ENCODE measurements around the gene CLTCL1.

Gene CLTCL1

DNA sequence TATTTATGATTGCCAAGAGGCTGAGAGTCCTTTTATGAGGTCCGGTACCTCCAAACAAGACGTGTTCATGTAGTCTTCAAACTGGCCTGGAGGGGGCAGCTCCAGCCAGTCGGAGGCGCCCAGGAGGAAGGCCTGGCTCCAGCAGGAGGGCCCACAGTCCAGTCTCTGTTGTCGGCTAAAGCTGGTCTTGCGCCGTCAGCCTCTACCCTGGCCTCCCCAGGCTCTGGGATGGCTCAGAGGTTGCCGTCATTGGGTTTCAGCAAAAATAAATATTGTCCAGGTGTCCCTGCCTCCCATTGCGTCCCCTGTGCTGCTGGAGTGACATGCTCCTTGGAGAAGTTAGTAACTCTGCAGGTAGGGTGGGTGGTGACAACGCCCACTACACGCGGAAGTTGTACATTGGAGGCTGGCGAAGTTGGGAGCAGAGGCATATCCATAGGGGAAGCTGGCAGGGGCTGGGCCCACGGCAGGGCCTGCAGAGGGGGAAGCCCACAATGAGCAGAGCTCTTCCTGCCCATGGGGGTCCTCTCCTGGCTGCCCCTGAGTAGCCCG lies 111.9 kb downstream of the CLTCL1 start:
- peak overlapping the region; percentile 55 to 73 for H3K4me3 ChIP-seq (replicated peaks in 1 of 2; ENCODE audit: low read depth in 2 of 2, low read length in 2 of 2)
- peak; percentile 89 to 94 for DNase-seq (ENCODE audit: low read depth in 2 of 2)
- TF ChIP-seq, protein P1, sequence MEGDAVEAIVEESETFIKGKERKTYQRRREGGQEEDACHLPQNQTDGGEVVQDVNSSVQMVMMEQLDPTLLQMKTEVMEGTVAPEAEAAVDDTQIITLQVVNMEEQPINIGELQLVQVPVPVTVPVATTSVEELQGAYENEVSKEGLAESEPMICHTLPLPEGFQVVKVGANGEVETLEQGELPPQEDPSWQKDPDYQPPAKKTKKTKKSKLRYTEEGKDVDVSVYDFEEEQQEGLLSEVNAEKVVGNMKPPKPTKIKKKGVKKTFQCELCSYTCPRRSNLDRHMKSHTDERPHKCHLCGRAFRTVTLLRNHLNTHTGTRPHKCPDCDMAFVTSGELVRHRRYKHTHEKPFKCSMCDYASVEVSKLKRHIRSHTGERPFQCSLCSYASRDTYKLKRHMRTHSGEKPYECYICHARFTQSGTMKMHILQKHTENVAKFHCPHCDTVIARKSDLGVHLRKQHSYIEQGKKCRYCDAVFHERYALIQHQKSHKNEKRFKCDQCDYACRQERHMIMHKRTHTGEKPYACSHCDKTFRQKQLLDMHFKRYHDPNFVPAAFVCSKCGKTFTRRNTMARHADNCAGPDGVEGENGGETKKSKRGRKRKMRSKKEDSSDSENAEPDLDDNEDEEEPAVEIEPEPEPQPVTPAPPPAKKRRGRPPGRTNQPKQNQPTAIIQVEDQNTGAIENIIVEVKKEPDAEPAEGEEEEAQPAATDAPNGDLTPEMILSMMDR (IDR thresholded peaks at IDR 0.05; ENCODE audit: low read depth, low read length) = peak; percentile 71

GRCh38 chr22:19178657-19179496 lies 112.6 kb downstream of the CLTCL1 start, which contains the start of gene SLC25A1:
TSS of gene SLC25A1 (minus strand) at chr22:19178736. CDS start at chr22:19178673, 63 bp downstream.
- TF ChIP-seq, protein P1 (IDR thresholded peaks at IDR 0.05; ENCODE audit: low read depth, low read length) = no peak
- H3K4me3 ChIP-seq (replicated peaks in 1 of 2; ENCODE audit: low read depth in 2 of 2, low read length in 2 of 2) = peak within 1 kb of the TSS; percentile 55 to 73
- DNase-seq (ENCODE audit: low read depth in 2 of 2) = peak; percentile 85 to 93

GRCh38 chr22:19178065-19178656 lies 113.4 kb downstream of the CLTCL1 start:
- DNase-seq (ENCODE audit: low read depth in 2 of 2) = peak in 1 of 2 donors; percentile 36
- H3K4me3 ChIP-seq (replicated peaks in 1 of 2; ENCODE audit: low read depth in 2 of 2, low read length in 2 of 2) = peak overlapping the region; percentile 55 to 73
- TF ChIP-seq, protein P1 (IDR thresholded peaks at IDR 0.05; ENCODE audit: low read depth, low read length) = no peak

DNA sequence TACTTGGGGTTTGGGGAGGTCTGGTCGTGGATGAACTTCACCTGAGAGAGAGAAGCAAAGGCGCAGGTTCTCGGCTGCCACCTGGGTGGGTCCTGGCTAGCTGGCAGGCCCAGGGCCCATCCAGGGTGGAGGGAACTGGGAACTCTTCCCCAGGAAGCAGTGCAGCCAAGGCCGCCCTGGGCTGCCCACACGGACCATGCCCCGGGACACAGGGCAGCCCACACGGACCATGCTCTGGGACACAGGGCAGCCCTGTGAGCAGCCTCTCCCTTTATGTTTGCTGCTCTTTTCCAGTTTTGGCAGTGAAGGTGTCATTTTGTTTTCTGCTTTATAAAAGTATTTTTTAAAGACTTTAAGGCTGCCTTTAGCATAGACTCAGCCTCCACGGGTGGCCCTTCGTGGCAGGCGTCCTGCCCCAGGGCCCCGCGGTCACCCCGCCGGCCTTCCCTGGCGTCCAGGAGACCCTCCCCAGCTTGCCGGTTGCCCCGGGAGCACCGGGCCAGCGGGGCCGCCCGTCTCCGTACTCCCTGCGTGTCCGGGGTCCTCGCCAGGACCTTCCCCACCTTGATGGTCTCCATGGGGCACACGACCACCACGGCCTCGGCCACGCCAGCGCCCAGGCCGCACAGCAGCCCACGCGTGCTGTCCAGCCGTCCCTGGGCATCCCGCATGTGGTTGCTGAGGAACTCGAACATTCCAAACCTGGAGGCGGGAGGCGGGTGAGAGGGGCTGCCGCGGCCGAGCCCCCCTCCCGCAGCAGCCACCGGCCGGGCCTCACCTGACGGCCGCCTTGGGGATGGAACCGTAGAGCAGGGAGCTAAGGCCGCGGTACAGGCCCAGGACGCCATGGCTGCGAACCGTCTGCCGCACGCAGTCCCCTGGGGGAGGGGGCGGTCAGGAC lies 114.1 kb downstream of the CLTCL1 start:
- peak overlapping the region; percentile 55 to 73 for H3K4me3 ChIP-seq (replicated peaks in 1 of 2; ENCODE audit: low read depth in 2 of 2, low read length in 2 of 2)
- TF ChIP-seq, protein P1 (IDR thresholded peaks at IDR 0.05; ENCODE audit: low read depth, low read length) = no peak
- no peak for DNase-seq (ENCODE audit: low read depth in 2 of 2)

- peak overlapping the region; percentile 55 to 73 for H3K4me3 ChIP-seq (replicated peaks in 1 of 2; ENCODE audit: low read depth in 2 of 2, low read length in 2 of 2)
- no peak for DNase-seq (ENCODE audit: low read depth in 2 of 2)
- TF ChIP-seq, protein P1 (IDR thresholded peaks at IDR 0.05; ENCODE audit: low read depth, low read length) = no peak
Observed at GRCh38 chr22:19176732-19177131, 114.8 kb downstream of the CLTCL1 start.

- no peak for DNase-seq (ENCODE audit: low read depth in 2 of 2)
- H3K4me3 ChIP-seq (replicated peaks in 1 of 2; ENCODE audit: low read depth in 2 of 2, low read length in 2 of 2) = no peak overlapping the region
- TF ChIP-seq, protein P1 (IDR thresholded peaks at IDR 0.05; ENCODE audit: low read depth, low read length) = no peak
Observed at GRCh38 chr22:19176175-19176643, 115.3 kb downstream of the CLTCL1 start.

Data from cardiac fibroblast (primary cell).